ENCODE measurements around the gene C1GALT1.

DNA sequence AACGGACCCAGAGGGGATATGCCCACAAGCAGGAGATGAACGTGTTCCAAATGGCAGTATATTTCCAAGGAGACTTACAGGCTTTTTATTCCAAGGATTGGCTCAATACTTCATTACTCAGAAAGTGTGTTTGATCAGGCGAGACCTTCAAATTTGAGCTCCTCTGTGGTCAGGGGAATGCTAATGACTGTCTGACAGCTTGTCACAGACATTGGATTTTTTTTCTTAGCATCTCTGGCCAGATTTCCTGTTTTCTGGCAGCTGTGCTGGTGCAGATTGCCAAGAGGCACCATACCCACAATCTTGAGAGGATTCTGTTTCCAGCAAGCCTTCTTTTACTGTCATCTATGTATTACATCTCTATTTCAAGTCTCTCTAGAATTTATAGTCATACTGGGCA, 93.8 kb downstream of the C1GALT1 start:
- TF ChIP-seq, protein P1, sequence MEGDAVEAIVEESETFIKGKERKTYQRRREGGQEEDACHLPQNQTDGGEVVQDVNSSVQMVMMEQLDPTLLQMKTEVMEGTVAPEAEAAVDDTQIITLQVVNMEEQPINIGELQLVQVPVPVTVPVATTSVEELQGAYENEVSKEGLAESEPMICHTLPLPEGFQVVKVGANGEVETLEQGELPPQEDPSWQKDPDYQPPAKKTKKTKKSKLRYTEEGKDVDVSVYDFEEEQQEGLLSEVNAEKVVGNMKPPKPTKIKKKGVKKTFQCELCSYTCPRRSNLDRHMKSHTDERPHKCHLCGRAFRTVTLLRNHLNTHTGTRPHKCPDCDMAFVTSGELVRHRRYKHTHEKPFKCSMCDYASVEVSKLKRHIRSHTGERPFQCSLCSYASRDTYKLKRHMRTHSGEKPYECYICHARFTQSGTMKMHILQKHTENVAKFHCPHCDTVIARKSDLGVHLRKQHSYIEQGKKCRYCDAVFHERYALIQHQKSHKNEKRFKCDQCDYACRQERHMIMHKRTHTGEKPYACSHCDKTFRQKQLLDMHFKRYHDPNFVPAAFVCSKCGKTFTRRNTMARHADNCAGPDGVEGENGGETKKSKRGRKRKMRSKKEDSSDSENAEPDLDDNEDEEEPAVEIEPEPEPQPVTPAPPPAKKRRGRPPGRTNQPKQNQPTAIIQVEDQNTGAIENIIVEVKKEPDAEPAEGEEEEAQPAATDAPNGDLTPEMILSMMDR (conservative IDR thresholded peaks at IDR 0.05; ENCODE audit: low read depth in 2 of 2), result no peak
- TF ChIP-seq, protein P2, sequence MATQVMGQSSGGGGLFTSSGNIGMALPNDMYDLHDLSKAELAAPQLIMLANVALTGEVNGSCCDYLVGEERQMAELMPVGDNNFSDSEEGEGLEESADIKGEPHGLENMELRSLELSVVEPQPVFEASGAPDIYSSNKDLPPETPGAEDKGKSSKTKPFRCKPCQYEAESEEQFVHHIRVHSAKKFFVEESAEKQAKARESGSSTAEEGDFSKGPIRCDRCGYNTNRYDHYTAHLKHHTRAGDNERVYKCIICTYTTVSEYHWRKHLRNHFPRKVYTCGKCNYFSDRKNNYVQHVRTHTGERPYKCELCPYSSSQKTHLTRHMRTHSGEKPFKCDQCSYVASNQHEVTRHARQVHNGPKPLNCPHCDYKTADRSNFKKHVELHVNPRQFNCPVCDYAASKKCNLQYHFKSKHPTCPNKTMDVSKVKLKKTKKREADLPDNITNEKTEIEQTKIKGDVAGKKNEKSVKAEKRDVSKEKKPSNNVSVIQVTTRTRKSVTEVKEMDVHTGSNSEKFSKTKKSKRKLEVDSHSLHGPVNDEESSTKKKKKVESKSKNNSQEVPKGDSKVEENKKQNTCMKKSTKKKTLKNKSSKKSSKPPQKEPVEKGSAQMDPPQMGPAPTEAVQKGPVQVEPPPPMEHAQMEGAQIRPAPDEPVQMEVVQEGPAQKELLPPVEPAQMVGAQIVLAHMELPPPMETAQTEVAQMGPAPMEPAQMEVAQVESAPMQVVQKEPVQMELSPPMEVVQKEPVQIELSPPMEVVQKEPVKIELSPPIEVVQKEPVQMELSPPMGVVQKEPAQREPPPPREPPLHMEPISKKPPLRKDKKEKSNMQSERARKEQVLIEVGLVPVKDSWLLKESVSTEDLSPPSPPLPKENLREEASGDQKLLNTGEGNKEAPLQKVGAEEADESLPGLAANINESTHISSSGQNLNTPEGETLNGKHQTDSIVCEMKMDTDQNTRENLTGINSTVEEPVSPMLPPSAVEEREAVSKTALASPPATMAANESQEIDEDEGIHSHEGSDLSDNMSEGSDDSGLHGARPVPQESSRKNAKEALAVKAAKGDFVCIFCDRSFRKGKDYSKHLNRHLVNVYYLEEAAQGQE (IDR thresholded peaks at IDR 0.05; ENCODE audit: unreplicated experiment), result no peak
- no peak for TF ChIP-seq EZH2 (IDR thresholded peaks at IDR 0.05; ENCODE audit: low read depth, unreplicated experiment)
- TF ChIP-seq EZH2phosphoT487 (IDR thresholded peaks at IDR 0.05; ENCODE audit: unreplicated experiment), result no peak
